AML-193 (cell line): ENCODE results near the gene ZNF567.
"Not testable (repeated sequence)": the region's sequence is repeated elsewhere in the genome, so short reads cannot be mapped to it uniquely, and the experiment has no call there.

Experiments used
- DNase-seq, 2 experiments: peaks; one replicate each; lab custom pipeline; 2025; lab: John Stamatoyannopoulos, UW

The ZNF567 gene

DNA sequence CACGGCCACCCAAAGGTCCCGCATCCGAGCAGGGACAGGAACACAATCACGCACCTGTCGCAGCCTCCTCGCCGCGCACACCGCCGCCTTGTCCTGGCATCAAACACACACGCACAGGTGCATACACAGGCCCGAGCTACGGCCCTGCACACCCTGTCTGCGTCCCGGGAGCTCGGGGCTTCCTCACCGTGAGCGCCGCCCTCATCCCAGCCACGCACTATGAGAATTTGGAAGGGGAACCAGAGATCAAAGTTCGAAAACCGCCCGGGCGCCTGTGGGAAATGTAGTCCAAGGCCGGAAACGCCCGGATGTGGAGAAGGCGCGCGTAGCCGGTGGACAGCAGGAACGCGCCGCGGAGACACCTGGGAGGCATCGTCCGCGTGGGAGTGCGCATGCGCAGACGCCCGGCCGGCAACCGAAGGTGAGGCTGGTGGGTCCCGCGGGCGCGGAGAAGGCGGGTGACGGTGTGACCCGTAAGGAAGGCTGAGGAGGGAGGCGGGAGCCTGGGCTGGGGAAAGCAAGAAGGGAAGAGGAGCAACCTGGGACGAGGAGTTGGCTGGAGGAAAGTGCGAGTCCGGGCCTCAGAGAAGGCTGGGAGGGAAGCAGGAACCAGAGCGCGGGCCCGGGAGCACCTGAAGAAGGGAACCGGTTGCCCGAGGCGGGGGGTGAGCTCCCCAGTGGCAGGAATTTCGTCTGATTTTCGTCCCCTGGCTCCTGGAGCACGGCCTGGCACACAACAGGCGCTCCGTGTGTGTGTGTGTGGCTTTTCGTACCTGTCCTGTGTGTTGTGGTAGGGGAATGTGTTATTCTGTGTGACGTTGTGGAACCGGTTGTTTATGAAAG is at the start of gene ZNF567:
Gene ZNF567, plus strand, starts transcription at position 399 of the 843 bp plus-strand sequence. CDS start 7,256 bp downstream, outside the sequence.
- peak; percentile 94 to 96 for DNase-seq

DNA sequence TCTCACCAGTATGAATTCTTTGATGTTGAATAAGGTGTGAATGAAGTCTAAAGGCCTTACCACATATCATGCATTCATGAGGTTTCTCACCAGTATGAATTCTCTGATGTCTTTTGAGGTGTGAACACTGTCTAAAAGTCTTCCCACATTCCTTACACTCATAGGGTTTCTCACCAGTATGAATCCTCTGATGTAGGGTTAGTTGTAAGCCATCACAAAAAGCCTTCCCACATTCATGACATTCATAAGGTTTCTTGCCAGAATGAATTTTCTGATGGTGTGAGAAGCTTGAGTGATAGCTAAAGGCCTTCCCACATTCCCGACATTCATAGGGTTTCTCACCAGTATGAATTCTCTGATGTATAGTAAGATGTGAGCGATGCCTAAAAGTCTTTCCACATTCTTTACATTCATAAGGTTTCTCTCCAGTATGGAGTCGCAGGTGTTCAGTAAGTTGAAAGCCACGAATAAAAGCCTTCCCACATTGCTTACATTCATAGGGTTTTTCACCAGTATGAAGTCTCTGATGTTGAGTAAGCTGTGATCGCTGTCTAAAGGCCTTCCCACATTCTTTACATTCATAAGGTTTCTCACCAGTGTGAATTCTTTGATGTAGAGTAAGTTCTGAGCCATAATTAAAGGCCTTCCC is 48.4 kb upstream of the ZNF567 start:
- no peak for DNase-seq

DNA sequence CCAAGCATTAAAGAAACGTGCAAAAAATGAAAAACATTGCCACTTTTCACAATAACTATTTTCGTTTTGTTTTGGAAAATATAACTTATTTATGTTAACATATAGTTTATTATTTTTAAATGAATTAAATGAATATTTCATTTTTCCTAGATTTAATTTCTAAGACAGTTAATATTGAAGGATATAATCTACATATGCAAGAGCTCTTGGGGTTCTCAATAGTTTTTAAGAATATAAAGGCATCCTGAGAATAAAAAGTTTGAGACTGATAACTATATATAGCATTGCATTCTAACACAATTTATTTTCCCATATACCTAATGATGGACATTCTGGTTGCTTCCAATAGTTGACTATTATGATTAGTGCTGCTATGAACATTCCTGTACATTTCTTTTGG is 40.7 kb upstream of the ZNF567 start:
- no peak for DNase-seq

DNA sequence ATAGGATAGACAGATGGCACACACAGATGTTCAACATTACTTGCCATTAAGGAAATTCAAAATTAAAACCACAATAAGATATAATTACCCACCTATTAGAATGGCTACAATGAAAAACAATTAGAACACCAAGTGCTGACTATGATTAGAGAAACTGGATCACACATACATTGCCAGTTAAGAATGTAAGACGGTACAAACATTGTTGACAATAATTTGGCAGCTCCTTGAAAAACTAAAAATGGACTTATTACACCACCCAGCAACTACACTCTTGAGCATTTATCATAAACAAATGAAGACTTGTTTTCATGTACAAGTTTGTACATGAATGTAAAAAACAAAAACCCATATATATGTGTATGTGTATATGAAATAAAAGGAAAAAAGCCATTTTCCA is 34.5 kb upstream of the ZNF567 start:
- DNase-seq, result no peak

DNA sequence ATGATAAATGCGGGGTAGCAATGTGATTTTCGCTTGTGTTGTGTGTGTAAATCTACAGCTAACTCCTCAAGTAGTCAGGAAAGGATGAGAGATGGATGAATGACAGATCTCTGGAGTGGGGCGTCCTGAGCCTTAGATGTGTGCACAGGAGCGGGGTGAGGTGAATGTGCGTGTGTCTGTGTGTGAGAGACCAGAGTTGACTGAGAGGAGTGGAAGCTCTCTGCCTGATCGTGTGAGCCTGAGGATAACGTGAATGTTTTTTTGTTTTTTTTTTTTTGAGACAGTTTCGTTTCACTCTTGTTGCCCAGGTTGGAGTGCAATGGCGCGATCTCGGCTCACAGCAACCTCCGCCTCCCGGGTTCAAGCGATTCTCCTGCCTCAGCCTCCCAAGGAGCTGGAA is 21.6 kb upstream of the ZNF567 start:
- DNase-seq, result no peak

DNA sequence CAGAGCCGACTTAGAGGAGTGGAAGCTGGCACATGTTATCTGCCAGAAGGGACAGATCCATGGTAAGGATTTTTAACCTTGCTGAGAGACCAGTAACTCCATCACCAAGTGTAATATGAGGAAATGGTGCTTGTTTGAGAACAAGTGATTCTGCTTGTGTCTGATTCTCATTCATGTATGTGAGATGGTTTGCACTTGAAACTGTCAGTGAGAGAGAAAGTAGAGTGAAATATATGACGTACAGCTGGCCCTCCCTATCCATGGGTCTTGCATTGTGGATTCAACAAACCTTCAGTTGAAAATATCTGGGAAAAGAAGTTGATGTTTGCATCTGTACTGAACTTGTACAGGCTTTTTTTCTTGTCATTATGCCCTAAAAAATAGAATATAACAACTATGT is 18.8 kb upstream of the ZNF567 start:
- DNase-seq, result no peak

DNA sequence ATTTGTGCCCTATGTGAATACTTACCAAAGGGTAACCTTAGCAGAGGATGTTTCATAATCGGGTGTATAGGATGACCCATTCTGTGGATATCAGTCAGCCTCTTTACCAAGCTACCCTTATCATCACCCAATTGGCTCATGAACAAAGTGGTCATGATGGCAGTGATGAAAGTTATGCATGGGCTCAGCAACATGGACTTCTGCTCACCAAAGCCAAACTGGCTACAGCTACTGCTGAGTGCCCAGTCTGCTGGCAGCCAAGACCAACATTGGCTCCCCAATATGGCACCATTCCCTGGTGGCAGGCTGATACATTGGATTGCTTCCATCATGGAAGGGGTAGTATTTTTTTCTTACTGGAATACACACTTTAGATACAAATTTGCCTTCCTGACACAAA is 15.0 kb upstream of the ZNF567 start:
- no peak for DNase-seq

DNA sequence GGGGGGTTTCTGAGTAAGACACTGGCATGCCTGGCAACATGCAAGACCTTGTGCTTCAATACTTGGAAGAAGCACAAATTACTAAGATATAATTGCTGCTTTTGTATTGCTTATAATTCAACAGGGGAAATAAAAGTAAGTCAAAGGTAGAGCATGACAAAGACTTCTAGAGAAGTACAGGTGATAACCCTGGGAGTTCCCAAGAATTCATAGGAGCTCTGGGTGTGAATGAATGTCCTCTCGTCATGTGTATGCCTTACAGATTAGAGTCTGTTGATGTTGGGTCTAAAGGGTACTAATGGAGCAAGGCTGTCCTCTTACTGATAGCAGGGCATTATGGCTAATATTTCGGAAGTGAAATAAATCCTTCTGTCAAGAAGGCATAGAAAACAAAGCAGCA is 13.2 kb upstream of the ZNF567 start:
- DNase-seq, result no peak

DNA sequence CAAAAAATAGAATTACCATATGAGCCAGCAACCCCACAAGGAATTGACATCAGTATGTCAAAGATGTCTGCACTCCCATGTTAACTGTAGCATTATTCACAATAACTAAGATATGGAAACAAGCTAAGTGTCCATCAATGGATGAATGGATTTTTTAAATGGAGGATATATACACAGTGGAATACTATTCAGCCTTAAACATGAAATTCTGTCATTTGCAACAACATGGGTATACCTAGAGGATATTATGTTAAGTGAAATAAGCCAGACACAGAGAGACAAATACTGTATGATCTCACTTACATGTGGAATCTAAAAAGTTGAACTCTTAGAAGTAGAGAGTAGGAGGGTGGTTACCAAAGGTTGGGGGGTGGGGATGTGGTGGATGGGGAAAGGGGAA is 8.0 kb upstream of the ZNF567 start:
- DNase-seq, result no peak

DNA sequence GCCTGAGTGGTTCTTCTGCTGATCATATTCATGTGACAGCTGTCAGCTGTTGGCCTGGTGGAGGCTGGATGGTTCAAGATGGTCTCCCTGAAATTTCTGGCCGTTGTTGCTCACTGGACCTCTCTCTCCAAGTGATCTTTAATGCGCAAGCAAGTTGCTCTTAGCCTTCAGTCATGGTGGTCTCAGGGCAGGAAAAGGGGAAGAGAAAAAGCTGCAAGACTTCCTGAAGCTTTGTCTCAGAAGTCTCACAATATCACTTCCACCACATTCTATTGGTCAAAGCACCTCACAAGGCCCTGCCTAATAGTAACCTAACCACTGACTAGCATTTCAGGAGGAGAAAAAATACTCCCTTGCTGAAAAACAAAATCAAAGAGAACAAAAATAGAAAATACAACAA is 1.6 kb upstream of the ZNF567 start:
- no peak for DNase-seq

DNA sequence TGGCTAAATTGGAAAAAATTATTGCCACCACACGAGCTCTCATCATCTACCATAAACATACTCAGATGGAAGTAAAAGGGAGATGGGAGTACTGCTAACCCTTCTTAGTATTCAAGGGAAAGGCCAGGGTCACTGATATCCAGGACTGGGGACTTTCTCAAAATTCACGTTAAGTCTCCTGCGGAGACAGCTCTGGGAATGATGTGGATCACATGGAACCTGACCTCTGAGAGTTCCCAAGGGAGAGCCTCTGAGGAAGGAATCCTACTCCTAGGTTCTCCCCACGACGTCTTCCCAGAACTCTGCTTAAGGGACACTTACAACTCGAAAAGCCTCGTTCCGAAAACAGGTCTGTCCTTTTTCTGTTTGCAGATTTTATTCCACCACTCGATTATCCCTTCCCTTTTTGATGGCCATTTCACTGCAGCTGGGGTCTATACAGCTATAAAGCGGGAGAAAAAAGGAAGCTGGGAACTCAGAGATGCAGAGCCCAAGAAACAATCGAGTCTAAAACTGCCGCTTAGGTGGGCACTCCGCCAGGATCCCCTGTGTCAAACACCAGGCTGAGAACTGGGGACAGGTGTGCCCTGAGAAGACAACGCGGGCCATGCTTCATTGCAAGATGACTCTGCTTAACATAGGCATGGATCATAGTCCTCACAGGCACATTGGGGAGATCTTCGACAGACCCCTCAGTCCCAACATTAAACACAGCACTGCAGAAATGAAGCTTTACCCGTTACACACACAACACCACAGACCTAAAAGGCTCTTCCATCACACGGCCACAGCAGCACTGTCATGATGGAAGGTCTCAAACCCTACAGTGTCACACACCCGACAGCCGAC is 823 bp upstream of the ZNF567 start:
- DNase-seq, result no peak

DNA sequence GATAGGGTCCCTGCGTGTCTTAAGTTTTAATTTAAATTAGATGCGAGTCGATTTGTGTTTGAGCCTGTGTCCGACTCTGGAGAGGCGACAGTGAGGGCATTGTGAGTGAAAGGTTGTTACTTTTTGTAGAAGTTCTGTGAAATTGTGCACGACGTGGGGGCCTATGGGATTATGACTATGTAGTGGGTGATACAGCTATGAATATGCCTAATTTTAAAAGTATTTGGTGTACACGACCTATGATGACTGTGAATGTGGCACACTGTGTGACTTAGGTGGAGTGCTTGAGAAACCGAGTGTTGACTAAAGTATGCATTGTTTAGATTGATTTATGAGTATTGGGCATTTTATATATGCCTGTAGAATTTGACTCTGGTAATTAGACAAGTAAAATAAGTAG is 646 bp downstream of the ZNF567 start:
- no peak for DNase-seq

DNA sequence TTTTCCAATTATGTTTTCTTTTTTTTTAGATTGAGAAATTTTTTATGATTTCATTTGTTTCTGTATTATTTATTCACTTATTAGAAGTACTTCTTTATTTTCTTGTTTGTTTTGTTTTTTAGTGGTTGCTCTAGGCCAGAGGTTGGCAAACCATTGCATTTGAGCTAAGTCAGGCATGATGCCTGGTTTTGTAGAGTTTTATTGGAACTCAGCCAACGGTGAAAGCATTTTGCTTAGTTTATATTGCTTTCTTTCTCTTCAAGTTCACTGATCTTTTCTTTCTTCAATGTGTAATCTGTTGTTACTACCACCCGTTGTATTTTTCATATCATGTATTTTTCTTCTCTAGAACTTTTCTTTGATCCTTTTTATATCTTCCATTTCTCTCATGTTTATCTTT is 19.7 kb downstream of the ZNF567 start:
- no peak for DNase-seq

DNA sequence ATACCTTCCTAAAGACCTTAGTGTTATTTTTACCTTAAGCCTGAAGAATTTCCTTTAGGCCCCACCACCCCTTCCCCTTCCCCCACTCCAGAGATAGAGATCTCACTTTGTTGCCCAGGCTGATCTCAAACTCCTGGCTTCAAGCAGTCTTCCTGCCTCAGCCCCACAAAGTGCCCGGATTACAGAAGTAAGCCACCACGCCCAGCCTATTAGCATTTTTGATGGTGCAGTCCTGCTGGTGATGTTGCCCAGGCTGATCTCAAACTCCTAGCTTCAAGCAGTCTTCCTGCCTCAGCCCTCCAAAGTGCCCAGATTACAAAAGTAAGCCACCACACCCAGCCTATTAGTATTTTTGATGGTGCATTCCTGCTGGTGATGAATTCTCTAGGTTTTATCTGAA is 22.0 kb downstream of the ZNF567 start:
- DNase-seq, result no peak

DNA sequence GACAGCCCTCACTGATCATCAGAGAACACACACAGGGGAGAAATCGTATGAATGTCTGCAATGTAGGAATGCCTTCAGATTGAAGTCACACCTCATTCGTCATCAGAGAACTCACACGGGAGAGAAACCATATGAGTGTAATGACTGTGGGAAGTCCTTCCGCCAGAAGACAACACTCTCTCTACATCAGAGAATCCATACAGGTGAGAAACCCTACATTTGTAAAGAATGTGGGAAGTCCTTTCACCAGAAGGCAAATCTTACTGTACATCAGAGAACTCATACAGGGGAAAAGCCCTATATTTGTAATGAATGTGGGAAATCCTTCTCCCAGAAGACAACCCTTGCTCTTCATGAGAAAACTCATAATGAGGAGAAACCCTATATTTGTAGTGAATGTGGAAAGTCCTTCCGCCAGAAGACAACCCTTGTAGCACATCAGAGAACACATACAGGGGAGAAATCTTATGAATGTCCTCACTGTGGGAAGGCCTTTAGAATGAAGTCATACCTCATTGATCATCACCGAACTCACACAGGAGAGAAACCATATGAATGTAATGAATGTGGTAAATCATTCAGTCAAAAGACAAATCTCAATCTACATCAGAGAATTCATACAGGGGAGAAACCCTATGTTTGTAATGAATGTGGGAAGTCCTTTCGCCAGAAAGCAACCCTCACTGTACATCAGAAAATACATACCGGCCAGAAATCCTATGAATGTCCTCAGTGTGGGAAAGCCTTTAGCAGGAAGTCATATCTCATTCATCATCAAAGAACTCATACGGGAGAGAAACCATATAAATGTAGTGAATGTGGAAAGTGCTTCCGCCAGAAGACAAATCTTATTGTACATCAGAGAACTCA is 32.5 kb downstream of the ZNF567 start:
- DNase-seq, result no peak

DNA sequence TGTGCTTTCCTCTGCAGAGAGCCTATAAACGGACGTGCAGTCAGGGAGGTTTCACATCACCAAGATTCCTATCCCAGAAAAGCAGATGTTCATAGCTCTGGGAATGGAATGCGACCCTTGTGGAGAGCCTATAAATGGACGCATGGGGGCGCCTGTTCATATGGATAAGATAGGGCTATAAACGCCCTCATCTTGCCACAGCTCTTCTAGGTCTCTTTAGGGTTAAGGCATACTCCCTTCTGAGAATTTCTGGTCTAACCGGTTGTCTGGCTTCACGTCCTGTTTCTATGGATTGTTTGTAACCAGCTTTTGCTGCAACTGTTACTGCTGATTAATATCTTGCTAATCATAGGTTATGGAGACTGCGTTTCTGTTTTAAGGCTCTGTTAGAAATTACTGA is 48.8 kb downstream of the ZNF567 start:
- not testable (repeated sequence) for DNase-seq

DNA sequence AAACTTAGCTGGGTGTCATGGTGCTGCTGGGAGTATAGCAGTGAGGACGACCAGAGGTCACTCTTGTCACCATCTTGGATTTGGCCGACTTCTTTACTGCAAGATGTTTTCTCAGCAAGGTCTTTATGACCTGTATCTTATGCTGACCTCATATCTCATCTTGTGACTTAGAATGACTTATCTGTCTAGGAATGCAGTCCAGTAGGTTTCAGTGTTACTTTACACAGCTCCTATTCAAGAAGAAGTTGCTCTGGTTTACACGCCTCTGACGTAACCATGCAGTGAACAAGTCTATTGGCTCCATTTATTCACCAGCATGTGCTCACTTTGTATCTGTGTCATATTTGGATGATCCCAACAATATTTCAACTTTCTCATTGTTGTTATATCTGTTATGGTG is 58.5 kb downstream of the ZNF567 start:
- DNase-seq, result no peak

DNA sequence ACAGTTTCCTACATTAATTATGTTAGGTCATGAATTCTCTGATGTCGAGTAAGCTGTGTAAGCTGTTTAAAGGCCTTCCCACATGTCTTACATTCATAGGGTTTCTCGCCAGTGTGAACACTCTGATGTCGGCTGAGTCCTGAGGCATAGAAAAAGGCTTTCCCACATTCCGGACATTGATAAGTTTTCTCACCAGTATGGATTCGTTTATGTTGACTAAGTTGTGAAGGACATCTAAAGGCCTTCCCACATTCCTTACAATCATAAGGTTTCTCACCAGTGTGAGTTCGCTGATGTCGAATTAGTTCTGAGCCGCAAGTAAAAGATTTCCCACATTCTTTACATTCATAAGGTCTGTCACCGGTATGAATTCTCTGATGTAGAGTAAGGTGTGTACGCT is 60.3 kb downstream of the ZNF567 start:
- DNase-seq, result no peak

DNA sequence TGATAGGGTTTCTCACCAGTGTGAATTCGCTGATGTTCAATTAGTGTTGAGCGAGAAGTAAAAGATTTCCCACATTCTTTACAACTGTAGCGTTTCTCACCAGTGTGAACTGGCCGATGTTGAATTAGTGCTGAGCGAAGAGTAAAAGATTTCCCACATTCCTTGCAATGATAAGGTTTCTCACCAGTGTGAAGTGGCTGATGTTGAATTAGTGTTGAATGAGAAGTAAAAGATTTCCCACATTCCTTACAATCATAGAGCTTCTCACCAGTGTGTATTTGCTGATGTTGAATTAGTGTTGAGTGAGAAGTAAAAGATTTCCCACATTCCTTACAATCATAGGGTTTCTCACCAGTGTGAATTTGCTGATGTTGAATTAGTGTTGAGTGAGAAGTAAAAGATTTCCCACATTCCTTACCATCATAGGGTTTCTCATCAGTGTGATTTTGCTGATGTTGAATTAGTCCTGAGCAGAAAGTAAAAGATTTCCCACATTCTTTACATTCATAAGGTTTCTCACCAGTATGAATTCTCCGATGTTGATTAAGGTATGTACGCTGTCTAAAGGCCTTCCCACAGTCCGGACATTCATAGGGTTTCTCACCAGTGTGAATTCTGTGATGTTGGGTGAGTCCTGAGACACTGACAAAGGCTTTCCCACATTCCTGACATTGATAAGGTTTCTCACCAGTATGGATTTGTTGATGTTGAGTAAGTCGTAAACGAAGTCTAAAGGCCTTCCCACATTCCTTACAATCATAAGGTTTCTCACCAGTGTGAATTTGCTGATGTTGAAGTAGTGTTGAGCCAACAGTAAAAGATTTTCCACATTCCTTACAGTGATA is 61.2 kb downstream of the ZNF567 start:
- no peak for DNase-seq

DNA sequence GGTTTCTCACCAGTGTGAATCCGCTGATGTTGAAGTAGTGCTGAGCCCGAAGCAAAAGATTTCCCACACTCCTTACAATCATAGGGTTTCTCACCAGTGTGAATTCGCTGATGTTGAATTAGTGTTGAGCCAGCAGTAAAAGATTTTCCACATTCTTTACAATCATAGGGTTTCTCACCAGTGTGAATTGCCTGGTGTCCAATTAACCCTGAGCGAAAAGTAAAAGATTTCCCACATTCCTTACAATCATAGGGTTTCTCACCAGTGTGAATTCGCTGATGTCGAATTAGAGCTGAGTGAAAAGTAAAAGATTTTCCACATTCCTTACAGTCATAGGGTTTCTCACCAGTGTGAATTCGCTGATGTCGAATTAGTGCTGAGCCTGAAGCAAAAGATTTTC is 62.2 kb downstream of the ZNF567 start:
- DNase-seq, result not testable (repeated sequence)
